ENCODE measurements around the gene SORCS2.

DNA sequence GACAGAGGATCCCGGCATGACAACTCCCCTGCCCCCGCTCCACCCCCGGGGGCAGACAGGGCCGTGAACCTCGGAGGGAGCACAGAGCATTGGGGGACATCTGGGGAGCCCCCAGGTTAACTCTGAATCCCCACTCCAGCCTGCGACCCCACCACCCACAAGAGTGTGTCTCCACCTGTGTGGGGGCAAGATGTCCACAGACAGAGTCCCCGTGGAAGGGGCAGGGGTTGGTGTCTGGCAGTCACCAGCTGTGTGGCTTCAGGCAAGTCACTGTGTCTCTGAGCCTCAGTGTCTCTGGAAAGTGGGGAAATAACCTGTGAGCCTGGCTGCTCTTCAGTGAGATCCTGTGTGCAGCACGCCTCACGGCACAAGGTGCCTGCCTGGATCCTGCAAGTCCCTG lies 508.3 kb downstream of the SORCS2 start:
- TF ChIP-seq, protein P1, sequence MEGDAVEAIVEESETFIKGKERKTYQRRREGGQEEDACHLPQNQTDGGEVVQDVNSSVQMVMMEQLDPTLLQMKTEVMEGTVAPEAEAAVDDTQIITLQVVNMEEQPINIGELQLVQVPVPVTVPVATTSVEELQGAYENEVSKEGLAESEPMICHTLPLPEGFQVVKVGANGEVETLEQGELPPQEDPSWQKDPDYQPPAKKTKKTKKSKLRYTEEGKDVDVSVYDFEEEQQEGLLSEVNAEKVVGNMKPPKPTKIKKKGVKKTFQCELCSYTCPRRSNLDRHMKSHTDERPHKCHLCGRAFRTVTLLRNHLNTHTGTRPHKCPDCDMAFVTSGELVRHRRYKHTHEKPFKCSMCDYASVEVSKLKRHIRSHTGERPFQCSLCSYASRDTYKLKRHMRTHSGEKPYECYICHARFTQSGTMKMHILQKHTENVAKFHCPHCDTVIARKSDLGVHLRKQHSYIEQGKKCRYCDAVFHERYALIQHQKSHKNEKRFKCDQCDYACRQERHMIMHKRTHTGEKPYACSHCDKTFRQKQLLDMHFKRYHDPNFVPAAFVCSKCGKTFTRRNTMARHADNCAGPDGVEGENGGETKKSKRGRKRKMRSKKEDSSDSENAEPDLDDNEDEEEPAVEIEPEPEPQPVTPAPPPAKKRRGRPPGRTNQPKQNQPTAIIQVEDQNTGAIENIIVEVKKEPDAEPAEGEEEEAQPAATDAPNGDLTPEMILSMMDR (IDR thresholded peaks at IDR 0.05): no peak
- TF ChIP-seq POLR2A (IDR thresholded peaks at IDR 0.05): no peak

All from prostate gland (tissue), 2 donors.